COLO668 (cell line): ENCODE results near the gene IFT43.

Experiments used
- DNase-seq: peaks from one replicate; lab custom pipeline; 2025; ENCODE audit not compliant: unreplicated experiment; lab: John Stamatoyannopoulos, UW

The IFT43 gene

DNA sequence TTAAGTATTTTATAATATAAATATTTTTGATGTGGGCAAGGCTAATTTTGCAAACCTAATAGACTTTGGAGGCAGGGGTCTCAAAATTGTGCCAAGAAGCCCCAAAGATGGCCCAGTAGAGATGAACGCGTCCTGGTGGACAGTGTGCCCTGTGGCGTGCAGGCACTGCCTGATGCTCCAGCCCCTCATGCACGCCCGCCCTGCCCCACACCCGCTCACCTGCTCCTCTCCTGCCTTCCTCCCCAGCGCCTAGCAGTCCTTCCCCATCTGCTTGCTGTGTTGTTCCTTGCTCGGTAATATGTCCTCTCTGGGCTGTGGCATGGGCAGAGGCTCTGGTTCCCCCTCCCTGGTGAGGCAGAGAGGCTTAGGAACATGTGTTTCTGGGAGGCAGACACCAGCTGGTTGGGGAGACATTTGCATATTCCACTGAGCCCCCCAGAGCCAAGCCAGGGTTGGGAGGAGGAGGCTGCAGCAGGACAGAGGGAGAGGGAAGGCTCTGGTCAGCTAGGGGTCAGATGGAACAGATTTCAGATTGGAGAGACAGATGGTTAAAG lies 119.3 kb downstream of the IFT43 start:
- no peak for DNase-seq

DNA sequence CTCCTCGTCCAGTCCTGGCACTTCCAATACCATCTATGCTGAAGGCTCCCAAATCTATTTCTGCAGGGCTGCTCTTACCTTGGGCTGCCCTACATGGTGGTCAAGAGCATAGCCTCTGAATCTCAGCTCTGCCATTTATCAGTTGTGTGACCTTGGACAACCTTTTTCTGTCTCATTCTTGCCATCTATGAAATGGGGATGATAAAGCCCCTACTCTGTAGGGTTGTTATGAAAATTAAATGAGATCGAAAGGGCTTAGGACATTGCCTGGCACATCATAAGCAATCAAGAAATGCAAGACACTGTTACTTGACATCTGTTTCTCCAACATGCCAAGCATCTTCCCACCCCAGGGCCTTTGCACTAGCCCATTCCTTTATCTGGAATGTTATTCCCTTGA lies 120.6 kb downstream of the IFT43 start:
- no peak for DNase-seq

GRCh38 chr14:76109087-76109880 lies 123.7 kb downstream of the IFT43 start:
- peak; percentile 66 for DNase-seq

- no peak for DNase-seq
Measured at GRCh38 chr14:76112889-76113624, 127.5 kb downstream of the IFT43 start.

DNA sequence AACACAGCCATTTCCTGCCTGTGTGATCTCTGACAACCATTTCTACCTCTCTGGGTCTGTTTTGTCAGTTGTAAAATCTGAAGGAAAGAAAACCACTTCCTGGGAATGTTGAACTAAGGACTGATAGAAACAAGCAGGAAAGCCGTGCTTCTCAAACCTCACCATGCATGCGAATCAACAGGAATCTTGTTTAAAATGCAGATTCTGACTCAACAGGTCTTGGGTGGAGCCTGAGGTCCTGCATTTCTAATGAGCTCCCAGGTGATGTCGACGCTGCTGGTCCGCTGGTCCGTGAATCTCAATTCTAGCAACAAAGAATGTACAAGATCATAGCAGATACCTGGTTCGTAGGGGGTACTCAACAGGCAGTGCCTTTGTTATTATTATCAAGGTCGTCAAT lies 128.1 kb downstream of the IFT43 start:
- DNase-seq, result no peak

DNA sequence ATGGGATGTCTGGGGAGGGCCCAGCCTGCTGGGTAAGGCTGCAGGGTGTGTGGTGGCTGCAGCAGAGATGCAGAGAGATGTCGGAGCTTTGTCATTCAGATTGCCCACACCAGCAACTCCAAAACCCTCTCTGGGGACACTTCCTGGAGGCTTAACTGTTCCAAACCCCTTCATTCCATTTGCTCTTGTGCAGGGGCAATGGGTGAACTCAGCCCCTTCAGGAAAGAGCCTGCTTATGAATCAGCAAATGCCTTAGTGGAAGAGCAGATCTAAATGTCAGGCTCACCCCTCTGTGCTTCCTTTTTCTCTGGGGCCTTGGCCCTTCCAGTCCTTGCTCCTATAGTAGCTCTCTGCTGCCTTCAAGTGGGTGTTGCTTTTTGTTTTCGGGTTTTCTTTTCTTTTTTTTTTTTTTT lies 129.5 kb downstream of the IFT43 start:
- DNase-seq, result no peak

DNA sequence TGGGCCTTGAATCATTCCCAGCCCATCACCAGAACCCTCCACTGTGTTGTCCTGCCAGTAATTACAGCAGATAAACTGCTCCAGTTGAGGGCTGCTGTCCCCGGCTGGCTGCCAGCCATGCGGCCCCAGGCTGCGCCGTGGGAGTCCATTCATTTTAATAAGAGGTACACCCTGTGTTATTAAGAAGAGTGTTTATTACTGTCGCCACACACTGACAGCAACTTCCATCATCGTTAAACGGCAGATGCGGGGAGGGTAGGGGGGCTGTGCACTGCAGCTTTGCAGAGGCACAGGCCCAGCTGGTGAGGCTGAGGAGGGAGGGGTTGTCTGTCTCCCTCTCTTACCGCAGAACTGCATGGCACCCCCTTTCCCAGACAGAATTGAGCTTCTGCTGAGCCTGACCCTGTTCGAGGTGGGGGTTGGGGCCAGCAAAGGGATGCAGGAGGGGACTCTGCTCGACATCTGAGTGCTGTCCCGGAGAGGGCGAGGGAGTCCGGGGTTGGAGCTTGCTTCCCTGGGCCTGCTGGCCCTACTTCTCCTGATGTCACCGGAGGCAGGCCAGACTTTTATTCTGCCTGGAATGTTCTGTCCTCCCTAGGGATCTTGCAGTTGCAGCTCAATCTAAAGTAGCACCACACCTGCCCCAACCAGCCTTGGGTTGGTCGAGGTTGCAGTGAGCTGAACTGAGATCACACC lies 132.4 kb downstream of the IFT43 start:
- peak; percentile 57 for DNase-seq

DNA sequence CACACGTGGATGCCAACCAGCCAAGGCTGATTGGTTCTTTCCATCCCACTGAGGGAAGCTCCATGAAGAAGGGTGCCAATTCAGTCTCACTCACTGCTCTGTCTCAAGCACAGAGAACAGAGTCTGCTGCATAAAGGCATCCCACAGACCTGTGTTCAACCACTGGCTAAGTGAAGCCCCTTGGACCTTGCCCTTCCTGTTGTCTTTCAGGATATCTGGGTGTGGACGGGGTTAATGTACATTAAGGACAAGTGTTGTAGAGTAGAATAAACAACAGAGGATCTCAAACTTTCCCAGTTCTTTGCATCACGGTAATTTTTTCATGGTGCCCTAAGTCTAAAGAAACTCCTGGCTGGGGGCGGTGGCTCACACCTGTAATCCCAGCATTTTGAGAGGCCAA lies 133.0 kb downstream of the IFT43 start:
- DNase-seq, result no peak

DNA sequence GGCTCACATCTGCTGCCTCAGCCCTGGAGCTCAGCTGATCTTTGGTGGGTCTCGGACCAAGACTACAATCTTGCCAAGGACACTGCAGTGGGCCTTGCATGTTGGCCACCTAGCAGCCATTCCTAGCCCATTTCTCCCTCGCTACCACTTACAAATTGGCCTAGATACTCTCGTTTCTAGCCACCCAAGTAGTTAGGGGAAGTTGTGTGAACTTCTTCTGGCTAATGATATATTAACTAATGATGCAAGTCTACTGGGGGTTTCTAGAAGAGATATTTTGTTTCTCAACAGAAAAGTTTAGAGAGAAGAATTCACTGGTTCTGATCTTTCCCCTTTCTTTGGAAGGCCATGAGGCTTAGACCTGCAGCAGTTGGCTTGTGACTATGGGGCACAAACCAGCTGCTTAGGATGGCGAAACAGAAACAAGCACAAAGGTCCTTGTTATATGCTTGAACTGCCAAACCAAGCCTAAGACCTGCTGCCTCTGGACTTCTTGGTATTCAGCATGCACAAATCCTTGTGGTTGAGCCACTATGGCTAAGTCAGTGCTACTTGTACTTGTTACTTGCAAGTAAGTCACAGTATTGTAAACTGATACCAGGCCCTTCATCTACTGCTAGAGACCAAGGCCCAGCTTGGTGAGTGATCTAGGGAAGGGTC lies 135.7 kb downstream of the IFT43 start:
- no peak for DNase-seq

DNA sequence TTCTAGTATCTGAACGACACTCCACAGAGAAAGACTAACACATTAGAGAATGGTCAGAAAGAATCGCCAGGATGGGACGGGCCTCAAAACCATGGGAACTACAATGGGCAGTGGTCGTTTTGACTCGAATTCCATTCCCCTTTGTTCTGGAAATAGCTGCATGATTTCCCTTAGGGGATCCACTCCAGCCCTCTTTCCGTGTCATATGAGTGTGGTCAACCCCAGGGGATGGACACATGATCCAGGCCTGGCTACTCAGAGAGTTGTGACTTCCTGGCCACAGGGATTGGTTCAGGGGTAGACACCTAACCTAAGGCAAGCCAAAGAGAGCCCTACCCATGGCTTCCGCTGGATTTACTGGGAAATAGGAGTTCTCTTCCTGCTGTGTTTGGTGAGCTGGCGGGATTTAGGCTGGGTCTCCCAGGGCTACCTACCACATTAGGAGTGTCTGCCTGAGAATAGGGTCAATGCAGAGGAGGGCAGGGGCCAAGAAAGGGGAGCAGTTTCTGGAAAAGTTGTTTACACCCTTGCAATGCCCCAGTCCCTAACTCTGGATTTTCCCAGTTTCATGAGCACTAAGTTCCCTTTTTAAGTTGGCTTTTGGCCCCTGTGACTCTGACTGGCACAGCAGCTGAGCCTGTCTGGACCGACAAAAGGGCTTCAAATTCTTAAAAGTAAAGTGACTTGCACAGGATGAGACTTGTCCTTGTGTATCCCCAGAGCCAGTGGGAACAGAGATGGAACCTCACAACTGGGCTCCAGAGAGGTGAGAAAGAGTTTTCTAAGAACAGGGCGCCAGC lies 138.1 kb downstream of the IFT43 start:
- DNase-seq, result no peak

DNA sequence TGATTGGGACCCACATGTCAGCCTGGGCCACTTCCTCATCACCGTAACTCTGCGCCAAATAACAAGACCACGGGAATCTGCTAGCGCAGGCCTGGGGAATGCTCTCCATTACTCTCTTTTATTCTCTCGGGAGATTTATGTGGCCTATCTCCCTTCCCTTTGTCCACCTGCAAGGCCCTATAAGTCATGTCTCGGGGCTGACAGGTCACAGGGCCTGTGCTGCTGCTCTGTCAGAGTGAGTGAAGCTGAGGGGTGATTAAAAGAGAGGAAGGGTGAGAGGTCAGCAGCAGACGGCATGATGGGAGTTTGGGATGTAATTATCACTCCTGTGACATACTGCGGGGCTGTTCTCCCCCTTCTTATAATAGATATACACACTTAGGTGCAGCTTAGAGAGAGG lies 139.9 kb downstream of the IFT43 start:
- DNase-seq, result no peak

GRCh38 chr14:76126076-76126475 lies 140.5 kb downstream of the IFT43 start:
- no peak for DNase-seq

- no peak for DNase-seq
Measured at GRCh38 chr14:76129851-76130576, 144.5 kb downstream of the IFT43 start.

DNA sequence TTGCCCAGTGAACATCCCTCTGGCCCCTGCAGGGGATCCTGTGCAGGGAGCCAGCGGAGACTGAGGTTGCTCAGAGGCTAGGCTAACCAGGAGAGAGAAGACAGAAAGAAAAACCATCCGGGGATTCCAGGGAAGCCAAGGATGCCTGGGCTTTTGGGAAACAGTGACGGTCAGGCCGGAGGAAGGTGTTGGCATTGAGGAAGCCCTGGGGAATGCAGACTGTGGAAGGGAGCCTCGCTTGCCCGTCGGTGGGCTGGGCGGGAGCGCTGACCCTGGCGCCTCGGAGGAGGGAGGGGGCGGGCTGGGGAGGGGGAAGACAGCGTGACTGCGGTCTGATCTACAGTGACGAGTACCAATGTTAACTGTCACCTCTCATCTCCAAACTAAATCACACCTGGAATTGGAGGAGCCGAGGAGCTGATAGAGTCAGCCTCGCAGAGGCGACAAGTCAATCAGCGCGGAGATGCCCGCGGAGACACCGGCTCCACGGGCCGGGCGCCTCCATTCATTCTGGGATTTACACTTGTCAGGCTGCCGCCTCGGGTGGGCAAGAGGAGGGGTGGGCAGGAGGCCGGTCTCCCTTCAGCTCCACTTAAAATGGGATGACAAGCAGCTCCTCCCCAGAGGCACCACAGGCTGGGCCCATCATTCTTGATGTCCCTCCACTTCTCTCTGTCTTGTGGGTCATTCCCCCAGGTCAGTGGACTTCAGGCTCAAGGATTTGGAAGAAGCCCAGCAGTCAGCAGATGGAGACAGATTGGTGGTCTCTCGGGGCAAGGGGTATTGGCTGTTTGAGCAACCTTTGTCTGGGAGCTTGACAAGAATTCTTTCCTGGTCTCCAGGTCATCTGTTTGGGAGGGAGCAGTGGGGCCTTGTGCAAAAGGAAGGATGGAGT lies 145.8 kb downstream of the IFT43 start:
- no peak for DNase-seq

GRCh38 chr14:76133103-76133502 lies 147.5 kb downstream of the IFT43 start:
- DNase-seq, result no peak
